ENCODE data around the gene NKX2-1. TPM values are rescaled to one million over a fixed set of nuclear protein-coding genes. Genes with fewer than 3 reads are reported as not detected.

The NKX2-1 gene
- total RNA-seq: not detected in 2 replicates

DNA sequence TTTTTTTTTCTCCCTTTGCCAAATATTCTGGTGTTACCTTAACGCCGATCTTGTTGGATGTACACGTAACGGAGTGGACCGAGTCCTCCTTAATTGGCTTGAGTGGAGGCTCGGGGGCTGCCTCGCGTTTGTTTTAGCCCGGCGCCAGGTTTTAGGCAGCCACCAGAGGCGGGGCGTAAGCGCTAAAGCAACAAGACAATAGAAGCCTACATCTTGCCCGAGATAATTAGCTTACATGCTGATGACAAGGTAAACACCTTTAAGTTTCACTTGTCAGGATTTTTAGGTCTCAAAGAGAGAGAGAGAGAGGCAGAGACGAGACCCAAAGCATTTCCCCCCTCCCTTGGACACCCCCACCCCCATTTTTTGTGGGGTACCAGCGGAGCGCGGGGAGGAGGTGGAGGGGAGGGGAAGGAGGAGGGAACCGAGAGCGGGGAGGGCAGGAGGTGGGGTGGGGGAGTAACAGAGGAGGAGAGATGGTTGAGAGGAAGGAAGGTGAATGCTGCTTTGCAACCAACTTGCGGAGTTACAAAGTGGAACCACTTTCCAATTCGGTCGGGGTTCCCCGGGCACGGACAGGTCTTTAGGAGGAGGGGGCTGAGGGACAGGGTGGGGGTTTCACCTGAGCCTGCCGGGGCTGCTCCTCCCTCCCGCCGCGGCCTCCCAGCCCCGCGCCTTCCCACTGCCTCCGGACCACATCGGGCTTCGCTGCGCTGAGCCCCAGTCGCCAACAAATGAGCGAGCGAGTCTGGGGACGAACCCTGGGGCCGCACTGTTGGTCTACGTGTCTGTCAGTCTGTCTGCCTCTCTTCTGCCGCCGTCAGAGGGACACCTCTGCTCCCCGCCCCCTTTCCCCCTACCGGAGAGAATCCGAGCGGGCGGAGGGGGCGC lies at the start of gene NKX2-1:
Gene NKX2-1, minus strand, starts transcription at position 802 of the 891 bp plus-strand sequence. Its CDS starts 103 bp downstream, at position 699.

Other genes with a start within 250 kb of the NKX2-1 start
- 8.3 and 9.1 TPM in 2 replicates for gene MBIP, start 199.6 kb downstream of the NKX2-1 start, total RNA-seq
- gene NKX2-8, start 62.4 kb upstream of the NKX2-1 start, total RNA-seq: not detected in 2 replicates
- under 0.01 TPM in 2 replicates for gene PAX9, start 141.6 kb upstream of the NKX2-1 start, total RNA-seq